WTC11 (cell line): ENCODE results near the gene TTLL3. TPM values are rescaled to one million over a fixed set of nuclear protein-coding genes. Genes with fewer than 3 reads are reported as not detected.

Experiments used
- ATAC-seq: fragments of 200-7000 bp; cut with Tn5 transposase; 2 replicates; pipeline ENCODE4 v1.10.0; 2021; ENCODE audit warnings: mild to moderate bottlenecking, moderate library complexity
- CTCF ChIA-PET: fragments of 300-600 bp; sonication (Branson Sonifier 250); formaldehyde crosslinking; loops from one replicate; lab custom pipeline; 2021; ENCODE audit warnings: antibody characterized with exemption; lab: Charles Lee
- POLR2A ChIA-PET: fragments of 350-600 bp; sonication (Branson Sonifier 250); formaldehyde crosslinking; loops from one replicate; lab custom pipeline; 2021; ENCODE audit warnings: antibody characterized with exemption; lab: Charles Lee
- DNase-seq: peaks from one replicate; pipeline ENCODE4 v3.0.0; 2021; ENCODE audit warnings: low spot score
- H3K27ac Mint-ChIP-seq: 2 replicates; pipeline ENCODE4 v1.8.0; 2021; ENCODE audit warnings: mixed read lengths
- H3K27me3 Mint-ChIP-seq: 2 replicates; pipeline ENCODE4 v1.8.0; 2021; ENCODE audit warnings: low read depth, mild to moderate bottlenecking, moderate library complexity, mixed read lengths
- H3K36me3 Mint-ChIP-seq: 2 replicates; pipeline ENCODE4 v1.8.0; 2021; ENCODE audit warnings: mixed read lengths
- H3K4me1 Mint-ChIP-seq: 2 replicates; pipeline ENCODE4 v1.8.0; 2022; ENCODE audit warnings: mixed read lengths
- H3K4me3 Mint-ChIP-seq: 2 replicates; pipeline ENCODE4 v1.8.0; 2021; ENCODE audit warnings: mild to moderate bottlenecking, moderate library complexity, mixed read lengths
- H3K9me3 Mint-ChIP-seq: 2 replicates; pipeline ENCODE4 v1.8.0; 2021; ENCODE audit warnings: mixed read lengths
- ESRRA ChIP-seq: sonication (generic); formaldehyde crosslinking; IDR thresholded peaks from 2 replicates; pipeline ENCODE4 v1.8.1; 2022; ENCODE audit warnings: mild to moderate bottlenecking, missing genetic modification reagents, borderline replicate concordance
- FOXJ3 ChIP-seq: sonication (generic); formaldehyde crosslinking; IDR thresholded peaks from 2 replicates; pipeline ENCODE4 v1.9.0; 2021; ENCODE audit warnings: missing genetic modification reagents, mild to moderate bottlenecking, borderline replicate concordance
- HMGA2 ChIP-seq: fragments of 250-450 bp; sonication (Bioruptor Pico); IDR thresholded peaks from 2 replicates; pipeline ENCODE4 v1.4.0; 2021; ENCODE audit warnings: mild to moderate bottlenecking, moderate library complexity
- JAZF1 ChIP-seq: fragments of 250-450 bp; sonication (Bioruptor Pico); IDR thresholded peaks from 2 replicates; pipeline ENCODE4 v1.9.0; 2021; ENCODE audit warnings: moderate library complexity, mild to moderate bottlenecking, inconsistent platforms
- MXD4 ChIP-seq: fragments of 250-450 bp; sonication (Bioruptor Pico); IDR thresholded peaks from 2 replicates; pipeline ENCODE4 v1.8.0; 2021; ENCODE audit warnings: mild to moderate bottlenecking, moderate library complexity, borderline replicate concordance
- NR2C2 ChIP-seq: sonication (generic); formaldehyde crosslinking; IDR thresholded peaks from 2 replicates; pipeline ENCODE4 v1.8.0; 2022; ENCODE audit warnings: mild to moderate bottlenecking, missing genetic modification reagents
- NR3C1 ChIP-seq: sonication (generic); formaldehyde crosslinking; conservative IDR thresholded peaks from 2 replicates; pipeline ENCODE4 v1.8.1; 2023; ENCODE audit warnings: low read depth, mild to moderate bottlenecking, missing genetic modification reagents
- OVOL2 ChIP-seq: fragments of 250-450 bp; sonication (Bioruptor Pico); IDR thresholded peaks from 2 replicates; pipeline ENCODE4 v1.9.0; 2021; ENCODE audit warnings: mild to moderate bottlenecking, borderline replicate concordance
- RELA ChIP-seq: sonication (generic); formaldehyde crosslinking; IDR thresholded peaks from 2 replicates; pipeline ENCODE4 v1.8.1; 2022; ENCODE audit warnings: missing genetic modification reagents, mild to moderate bottlenecking, borderline replicate concordance
- TEAD1 ChIP-seq: sonication (generic); formaldehyde crosslinking; IDR thresholded peaks from 2 replicates; pipeline ENCODE4 v1.8.0; 2022; ENCODE audit warnings: mild to moderate bottlenecking, missing genetic modification reagents
- total RNA-seq: library from RNA; stranded (reverse); gene quantifications from 3 replicates; pipeline ENCODE4 v1.2.3, GENCODE V29; 2021
- TF ChIP-seq, protein P1 (sequence below): sonication (generic); formaldehyde crosslinking; IDR thresholded peaks from 2 replicates; pipeline ENCODE4 v1.8.1; 2022; ENCODE audit warnings: low read depth, missing genetic modification reagents, borderline replicate concordance
- TF ChIP-seq, protein P2 (sequence below): sonication (generic); formaldehyde crosslinking; IDR thresholded peaks from 2 replicates; pipeline ENCODE4 v1.8.1; 2023; ENCODE audit warnings: mild to moderate bottlenecking, missing genetic modification reagents
- TF ChIP-seq, protein P3 (sequence below): sonication (generic); formaldehyde crosslinking; IDR thresholded peaks from 2 replicates; pipeline ENCODE4 v1.8.0; 2023; ENCODE audit warnings: missing genetic modification reagents
- TF ChIP-seq, protein P4 (sequence below): sonication (generic); formaldehyde crosslinking; IDR thresholded peaks from 2 replicates; pipeline ENCODE4 v1.8.1; 2022; ENCODE audit warnings: mild to moderate bottlenecking, missing genetic modification reagents, moderate library complexity, borderline replicate concordance
- TF ChIP-seq, protein P5 (sequence below): sonication (generic); formaldehyde crosslinking; IDR thresholded peaks from 2 replicates; pipeline ENCODE4 v1.8.1; 2023; ENCODE audit warnings: mild to moderate bottlenecking, moderate library complexity, missing genetic modification reagents
- TF ChIP-seq, protein P6 (sequence below): sonication (generic); formaldehyde crosslinking; IDR thresholded peaks from 2 replicates; pipeline ENCODE4 v1.8.1; 2023; ENCODE audit warnings: mild to moderate bottlenecking, missing genetic modification reagents, moderate library complexity
- TF ChIP-seq, protein P7 (sequence below): sonication (generic); formaldehyde crosslinking; IDR thresholded peaks from 2 replicates; pipeline ENCODE4 v1.8.1; 2022; ENCODE audit warnings: mild to moderate bottlenecking, moderate library complexity, missing genetic modification reagents
- TF ChIP-seq, protein P8 (sequence below): sonication (generic); formaldehyde crosslinking; IDR thresholded peaks from 2 replicates; pipeline ENCODE4 v1.8.0; 2022; ENCODE audit warnings: missing genetic modification reagents
- TF ChIP-seq, protein P9 (sequence below): fragments of 250-450 bp; sonication (Bioruptor Pico); IDR thresholded peaks from 2 replicates; pipeline ENCODE4 v2.1.2; 2022; ENCODE audit warnings: mild to moderate bottlenecking, moderate library complexity

TTLL3 gene
- total RNA-seq, 1 experiment from 2014 or later = 14.7 TPM

DNA sequence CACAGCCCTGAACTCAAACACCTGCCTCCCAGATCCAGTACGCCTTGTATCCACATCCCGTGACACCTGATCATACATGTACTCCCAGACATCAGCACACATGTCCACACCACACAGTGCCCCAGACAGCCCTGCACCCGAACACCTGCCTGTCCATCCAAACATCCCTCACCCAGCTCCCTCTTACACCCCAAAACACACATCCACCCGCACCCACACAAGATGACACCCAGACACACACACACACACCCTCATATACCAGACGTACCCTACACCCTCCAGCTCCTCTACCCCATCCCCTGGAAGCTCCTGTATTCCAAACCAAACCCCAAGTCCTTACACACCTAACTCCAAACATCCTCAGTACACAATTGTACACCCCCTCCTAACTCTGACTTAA is 41.0 kb upstream of the TTLL3 start:
- POLR2A ChIA-PET = interaction anchor here (1.4 to 1.5 kb wide), 2 partner anchors 19 to 24 kb away, joined by 3 to 8 read pairs; partner anchors contain the start of genes ARPC4 and OGG1
- no peaks in the 10 kb centered on the region for H3K9me3 Mint-ChIP-seq
- no peak for DNase-seq
- H3K36me3 Mint-ChIP-seq = no peaks in the 10 kb centered on the region
- peak overlapping the region; percentile 61 for H3K4me3 Mint-ChIP-seq
- H3K27me3 Mint-ChIP-seq = peaks cover 76% of the 10 kb centered on the region
- no peak for ATAC-seq
- no peak overlapping the region for H3K27ac Mint-ChIP-seq
- CTCF ChIA-PET = interaction anchor here (1.2 to 2.8 kb wide), 3 partner anchors 13 to 177 kb away, joined by 3 to 13 read pairs (median 3); no protein-coding TSS in a partner anchor
- TF ChIP-seq, protein P1, sequence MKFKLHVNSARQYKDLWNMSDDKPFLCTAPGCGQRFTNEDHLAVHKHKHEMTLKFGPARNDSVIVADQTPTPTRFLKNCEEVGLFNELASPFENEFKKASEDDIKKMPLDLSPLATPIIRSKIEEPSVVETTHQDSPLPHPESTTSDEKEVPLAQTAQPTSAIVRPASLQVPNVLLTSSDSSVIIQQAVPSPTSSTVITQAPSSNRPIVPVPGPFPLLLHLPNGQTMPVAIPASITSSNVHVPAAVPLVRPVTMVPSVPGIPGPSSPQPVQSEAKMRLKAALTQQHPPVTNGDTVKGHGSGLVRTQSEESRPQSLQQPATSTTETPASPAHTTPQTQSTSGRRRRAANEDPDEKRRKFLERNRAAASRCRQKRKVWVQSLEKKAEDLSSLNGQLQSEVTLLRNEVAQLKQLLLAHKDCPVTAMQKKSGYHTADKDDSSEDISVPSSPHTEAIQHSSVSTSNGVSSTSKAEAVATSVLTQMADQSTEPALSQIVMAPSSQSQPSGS (CRISPR knock-in tag) = no peak
- TF ChIP-seq OVOL2 (CRISPR knock-in tag) (no peak), JAZF1 (CRISPR knock-in tag) (no peak), HMGA2 (CRISPR knock-in tag) (no peak), RELA (no peak), NR3C1 (CRISPR knock-in tag) (no peak), NR2C2 (CRISPR knock-in tag) (no peak), ESRRA (no peak)
- TF ChIP-seq, protein P2, sequence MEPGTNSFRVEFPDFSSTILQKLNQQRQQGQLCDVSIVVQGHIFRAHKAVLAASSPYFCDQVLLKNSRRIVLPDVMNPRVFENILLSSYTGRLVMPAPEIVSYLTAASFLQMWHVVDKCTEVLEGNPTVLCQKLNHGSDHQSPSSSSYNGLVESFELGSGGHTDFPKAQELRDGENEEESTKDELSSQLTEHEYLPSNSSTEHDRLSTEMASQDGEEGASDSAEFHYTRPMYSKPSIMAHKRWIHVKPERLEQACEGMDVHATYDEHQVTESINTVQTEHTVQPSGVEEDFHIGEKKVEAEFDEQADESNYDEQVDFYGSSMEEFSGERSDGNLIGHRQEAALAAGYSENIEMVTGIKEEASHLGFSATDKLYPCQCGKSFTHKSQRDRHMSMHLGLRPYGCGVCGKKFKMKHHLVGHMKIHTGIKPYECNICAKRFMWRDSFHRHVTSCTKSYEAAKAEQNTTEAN = no peak
- TF ChIP-seq, protein P3, sequence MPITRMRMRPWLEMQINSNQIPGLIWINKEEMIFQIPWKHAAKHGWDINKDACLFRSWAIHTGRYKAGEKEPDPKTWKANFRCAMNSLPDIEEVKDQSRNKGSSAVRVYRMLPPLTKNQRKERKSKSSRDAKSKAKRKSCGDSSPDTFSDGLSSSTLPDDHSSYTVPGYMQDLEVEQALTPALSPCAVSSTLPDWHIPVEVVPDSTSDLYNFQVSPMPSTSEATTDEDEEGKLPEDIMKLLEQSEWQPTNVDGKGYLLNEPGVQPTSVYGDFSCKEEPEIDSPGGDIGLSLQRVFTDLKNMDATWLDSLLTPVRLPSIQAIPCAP (CRISPR knock-in tag) = no peak
- TF ChIP-seq, protein P4, sequence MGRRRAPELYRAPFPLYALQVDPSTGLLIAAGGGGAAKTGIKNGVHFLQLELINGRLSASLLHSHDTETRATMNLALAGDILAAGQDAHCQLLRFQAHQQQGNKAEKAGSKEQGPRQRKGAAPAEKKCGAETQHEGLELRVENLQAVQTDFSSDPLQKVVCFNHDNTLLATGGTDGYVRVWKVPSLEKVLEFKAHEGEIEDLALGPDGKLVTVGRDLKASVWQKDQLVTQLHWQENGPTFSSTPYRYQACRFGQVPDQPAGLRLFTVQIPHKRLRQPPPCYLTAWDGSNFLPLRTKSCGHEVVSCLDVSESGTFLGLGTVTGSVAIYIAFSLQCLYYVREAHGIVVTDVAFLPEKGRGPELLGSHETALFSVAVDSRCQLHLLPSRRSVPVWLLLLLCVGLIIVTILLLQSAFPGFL (CRISPR knock-in tag) = no peak
- TF ChIP-seq, protein P5, sequence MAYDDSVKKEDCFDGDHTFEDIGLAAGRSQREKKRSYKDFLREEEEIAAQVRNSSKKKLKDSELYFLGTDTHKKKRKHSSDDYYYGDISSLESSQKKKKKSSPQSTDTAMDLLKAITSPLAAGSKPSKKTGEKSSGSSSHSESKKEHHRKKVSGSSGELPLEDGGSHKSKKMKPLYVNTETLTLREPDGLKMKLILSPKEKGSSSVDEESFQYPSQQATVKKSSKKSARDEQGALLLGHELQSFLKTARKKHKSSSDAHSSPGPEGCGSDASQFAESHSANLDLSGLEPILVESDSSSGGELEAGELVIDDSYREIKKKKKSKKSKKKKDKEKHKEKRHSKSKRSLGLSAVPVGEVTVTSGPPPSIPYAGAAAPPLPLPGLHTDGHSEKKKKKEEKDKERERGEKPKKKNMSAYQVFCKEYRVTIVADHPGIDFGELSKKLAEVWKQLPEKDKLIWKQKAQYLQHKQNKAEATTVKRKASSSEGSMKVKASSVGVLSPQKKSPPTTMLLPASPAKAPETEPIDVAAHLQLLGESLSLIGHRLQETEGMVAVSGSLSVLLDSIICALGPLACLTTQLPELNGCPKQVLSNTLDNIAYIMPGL = no peak
- TF ChIP-seq, protein P6, sequence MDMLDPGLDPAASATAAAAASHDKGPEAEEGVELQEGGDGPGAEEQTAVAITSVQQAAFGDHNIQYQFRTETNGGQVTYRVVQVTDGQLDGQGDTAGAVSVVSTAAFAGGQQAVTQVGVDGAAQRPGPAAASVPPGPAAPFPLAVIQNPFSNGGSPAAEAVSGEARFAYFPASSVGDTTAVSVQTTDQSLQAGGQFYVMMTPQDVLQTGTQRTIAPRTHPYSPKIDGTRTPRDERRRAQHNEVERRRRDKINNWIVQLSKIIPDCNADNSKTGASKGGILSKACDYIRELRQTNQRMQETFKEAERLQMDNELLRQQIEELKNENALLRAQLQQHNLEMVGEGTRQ (CRISPR knock-in tag) = no peak
- TF ChIP-seq, protein P7, sequence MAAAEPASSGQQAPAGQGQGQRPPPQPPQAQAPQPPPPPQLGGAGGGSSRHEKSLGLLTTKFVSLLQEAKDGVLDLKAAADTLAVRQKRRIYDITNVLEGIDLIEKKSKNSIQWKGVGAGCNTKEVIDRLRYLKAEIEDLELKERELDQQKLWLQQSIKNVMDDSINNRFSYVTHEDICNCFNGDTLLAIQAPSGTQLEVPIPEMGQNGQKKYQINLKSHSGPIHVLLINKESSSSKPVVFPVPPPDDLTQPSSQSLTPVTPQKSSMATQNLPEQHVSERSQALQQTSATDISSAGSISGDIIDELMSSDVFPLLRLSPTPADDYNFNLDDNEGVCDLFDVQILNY = no peak
- H3K4me1 Mint-ChIP-seq = peaks cover 15% of the 10 kb centered on the region

DNA sequence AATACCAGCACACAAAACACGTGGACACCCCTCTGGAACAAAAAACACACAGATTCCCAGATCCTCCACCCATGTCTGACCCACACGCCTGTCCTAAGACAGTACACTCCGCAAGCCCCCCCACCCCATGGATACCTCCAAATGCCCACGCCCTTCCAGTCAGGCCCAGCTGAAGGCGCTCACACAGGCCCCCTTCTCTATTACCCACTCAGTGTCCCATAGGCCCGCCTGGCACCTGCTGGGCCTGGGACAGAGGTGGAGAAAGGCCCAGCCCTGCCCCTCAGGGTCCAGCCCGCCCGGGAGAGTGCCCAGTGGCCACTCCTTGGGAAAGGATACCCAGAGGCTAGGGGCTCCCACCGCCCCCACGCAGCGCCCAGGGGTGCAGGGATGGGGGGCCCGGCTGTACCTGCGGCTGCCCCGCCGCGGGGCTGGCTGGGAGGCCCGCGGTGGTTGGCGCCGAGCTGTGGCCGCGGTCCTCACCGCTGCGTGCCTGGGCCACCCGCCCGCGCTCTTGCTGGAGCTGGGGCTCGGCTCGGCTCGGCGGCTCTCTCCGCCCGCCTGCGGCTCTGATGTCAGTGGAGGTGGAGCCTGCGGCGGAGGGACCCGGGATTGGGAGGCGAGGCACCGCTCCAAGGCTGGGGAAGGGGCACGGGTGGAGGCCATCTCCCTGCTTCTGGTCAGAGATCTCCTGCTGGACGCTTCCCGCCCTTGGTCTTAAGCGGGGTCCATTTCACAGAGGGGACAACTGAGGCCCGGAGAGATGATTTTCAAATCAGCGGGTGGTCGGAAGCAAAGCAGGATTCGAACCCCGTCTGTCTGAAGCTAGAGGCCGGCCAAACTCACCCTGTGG is 40.4 kb upstream of the TTLL3 start, which contains the start of gene CAMK1:
Gene CAMK1 (minus strand): TSS at position 522 of the 850 bp plus-strand sequence. CDS start 2,198 bp downstream, outside the sequence.
- ATAC-seq (peak; percentile 93), DNase-seq (peak; percentile 75)
- CTCF ChIA-PET = interaction anchor here (0.9 to 2.8 kb wide), 6 partner anchors 13 to 177 kb away, joined by 3 to 13 read pairs (median 3); partner anchors contain the start of genes ARPC4 and TADA3
- Mint-ChIP-seq H3K9me3 (no peaks in the 10 kb centered on the region), H3K4me3 (peak within 1 kb of the TSS; percentile 69), H3K36me3 (no peaks in the 10 kb centered on the region), H3K27me3 (peaks cover 79% of the 10 kb centered on the region), H3K27ac (no peak within 1 kb of the TSS), H3K4me1 (peaks cover 15% of the 10 kb centered on the region)
- POLR2A ChIA-PET = interaction anchor here (1.4 to 1.5 kb wide), 2 partner anchors 20 to 23 kb away, joined by 3 to 8 read pairs; partner anchors contain the start of genes ARPC4 and OGG1
- TF ChIP-seq, protein P8, sequence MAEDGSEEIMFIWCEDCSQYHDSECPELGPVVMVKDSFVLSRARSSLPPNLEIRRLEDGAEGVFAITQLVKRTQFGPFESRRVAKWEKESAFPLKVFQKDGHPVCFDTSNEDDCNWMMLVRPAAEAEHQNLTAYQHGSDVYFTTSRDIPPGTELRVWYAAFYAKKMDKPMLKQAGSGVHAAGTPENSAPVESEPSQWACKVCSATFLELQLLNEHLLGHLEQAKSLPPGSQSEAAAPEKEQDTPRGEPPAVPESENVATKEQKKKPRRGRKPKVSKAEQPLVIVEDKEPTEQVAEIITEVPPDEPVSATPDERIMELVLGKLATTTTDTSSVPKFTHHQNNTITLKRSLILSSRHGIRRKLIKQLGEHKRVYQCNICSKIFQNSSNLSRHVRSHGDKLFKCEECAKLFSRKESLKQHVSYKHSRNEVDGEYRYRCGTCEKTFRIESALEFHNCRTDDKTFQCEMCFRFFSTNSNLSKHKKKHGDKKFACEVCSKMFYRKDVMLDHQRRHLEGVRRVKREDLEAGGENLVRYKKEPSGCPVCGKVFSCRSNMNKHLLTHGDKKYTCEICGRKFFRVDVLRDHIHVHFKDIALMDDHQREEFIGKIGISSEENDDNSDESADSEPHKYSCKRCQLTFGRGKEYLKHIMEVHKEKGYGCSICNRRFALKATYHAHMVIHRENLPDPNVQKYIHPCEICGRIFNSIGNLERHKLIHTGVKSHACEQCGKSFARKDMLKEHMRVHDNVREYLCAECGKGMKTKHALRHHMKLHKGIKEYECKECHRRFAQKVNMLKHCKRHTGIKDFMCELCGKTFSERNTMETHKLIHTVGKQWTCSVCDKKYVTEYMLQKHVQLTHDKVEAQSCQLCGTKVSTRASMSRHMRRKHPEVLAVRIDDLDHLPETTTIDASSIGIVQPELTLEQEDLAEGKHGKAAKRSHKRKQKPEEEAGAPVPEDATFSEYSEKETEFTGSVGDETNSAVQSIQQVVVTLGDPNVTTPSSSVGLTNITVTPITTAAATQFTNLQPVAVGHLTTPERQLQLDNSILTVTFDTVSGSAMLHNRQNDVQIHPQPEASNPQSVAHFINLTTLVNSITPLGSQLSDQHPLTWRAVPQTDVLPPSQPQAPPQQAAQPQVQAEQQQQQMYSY = no peak
- TF ChIP-seq MXD4 (CRISPR knock-in tag) = no peak
- 0 out of 2 replicates have a peak, but pooled peaks have one; percentile 32 for TF ChIP-seq TEAD1 (CRISPR knock-in tag)
- no peak for TF ChIP-seq FOXJ3 (CRISPR knock-in tag)
- TF ChIP-seq, protein P9, sequence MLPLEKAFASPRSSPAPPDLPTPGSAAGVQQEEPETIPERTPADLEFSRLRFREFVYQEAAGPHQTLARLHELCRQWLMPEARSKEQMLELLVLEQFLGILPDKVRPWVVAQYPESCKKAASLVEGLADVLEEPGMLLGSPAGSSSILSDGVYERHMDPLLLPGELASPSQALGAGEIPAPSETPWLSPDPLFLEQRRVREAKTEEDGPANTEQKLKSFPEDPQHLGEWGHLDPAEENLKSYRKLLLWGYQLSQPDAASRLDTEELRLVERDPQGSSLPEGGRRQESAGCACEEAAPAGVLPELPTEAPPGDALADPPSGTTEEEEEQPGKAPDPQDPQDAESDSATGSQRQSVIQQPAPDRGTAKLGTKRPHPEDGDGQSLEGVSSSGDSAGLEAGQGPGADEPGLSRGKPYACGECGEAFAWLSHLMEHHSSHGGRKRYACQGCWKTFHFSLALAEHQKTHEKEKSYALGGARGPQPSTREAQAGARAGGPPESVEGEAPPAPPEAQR (CRISPR knock-in tag) = no peak
- no peak for TF ChIP-seq NR2C2 (CRISPR knock-in tag)
